Measurements from ENCODE around the gene MT2A. TPM values are rescaled to one million over a fixed set of nuclear protein-coding genes. Genes with fewer than 3 reads are reported as not detected.
"Not testable (repeated sequence)": the region's sequence is repeated elsewhere in the genome, so short reads cannot be mapped to it uniquely, and the experiment has no call there.

MT2A gene
- total and polyA plus RNA-seq, 10 donors = 25.3 to 176 (median 60.5) TPM

DNA sequence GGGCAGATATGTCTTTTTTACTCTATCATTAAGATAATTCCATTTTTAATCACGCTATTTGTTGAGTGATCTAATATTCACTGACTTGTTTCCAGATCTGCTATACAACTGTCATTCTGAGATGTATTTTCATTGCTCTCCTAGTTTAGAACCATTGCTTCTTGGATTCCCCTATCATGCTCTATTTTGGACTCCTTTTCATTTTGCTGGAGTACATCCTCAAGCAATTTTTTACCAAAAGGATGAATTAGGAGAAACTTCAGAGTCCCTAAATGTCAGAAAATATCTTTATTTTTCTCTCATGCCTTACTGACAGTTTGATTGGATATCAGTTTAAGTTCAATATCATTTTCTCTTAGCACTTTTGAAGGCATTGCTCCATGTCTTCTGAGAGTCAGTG lies 33.8 kb upstream of the MT2A start:
- intact Hi-C loops (cut with DNase I; ENCODE audit: low total_unique reads) = loop anchor here (5.0 kb wide), 1 partner anchor 128 kb away; no protein-coding TSS in a partner anchor
- H3K27me3 ChIP-seq (replicated peaks in 1 of 7) = no peaks in the 10 kb centered on the region
- TF ChIP-seq, protein P1, sequence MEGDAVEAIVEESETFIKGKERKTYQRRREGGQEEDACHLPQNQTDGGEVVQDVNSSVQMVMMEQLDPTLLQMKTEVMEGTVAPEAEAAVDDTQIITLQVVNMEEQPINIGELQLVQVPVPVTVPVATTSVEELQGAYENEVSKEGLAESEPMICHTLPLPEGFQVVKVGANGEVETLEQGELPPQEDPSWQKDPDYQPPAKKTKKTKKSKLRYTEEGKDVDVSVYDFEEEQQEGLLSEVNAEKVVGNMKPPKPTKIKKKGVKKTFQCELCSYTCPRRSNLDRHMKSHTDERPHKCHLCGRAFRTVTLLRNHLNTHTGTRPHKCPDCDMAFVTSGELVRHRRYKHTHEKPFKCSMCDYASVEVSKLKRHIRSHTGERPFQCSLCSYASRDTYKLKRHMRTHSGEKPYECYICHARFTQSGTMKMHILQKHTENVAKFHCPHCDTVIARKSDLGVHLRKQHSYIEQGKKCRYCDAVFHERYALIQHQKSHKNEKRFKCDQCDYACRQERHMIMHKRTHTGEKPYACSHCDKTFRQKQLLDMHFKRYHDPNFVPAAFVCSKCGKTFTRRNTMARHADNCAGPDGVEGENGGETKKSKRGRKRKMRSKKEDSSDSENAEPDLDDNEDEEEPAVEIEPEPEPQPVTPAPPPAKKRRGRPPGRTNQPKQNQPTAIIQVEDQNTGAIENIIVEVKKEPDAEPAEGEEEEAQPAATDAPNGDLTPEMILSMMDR (IDR thresholded peaks at IDR 0.05 in 8 of 11, conservative IDR thresholded peaks at IDR 0.05 in 3 of 11) = no peak
- TF ChIP-seq POLR2AphosphoS5 (IDR thresholded peaks at IDR 0.05) (no peak), POLR2A (IDR thresholded peaks at IDR 0.05) (no peak)
- H3K27ac ChIP-seq = no peak overlapping the region
- DNase-seq = no peak
- H3K4me1 ChIP-seq = peaks cover 0 to 7% (median 0%) of the 10 kb centered on the region in 6 donors
- H3K36me3 ChIP-seq = no peaks in the 10 kb centered on the region
- H3K4me3 ChIP-seq = no peak overlapping the region
- WGBS, 5 donors = 56 to 92% (median 78%) methylated on average over 1 of the region's 1 CpG
- peaks cover 0 to 13% (median 7%) of the 10 kb centered on the region in 8 donors for H3K9me3 ChIP-seq

DNA sequence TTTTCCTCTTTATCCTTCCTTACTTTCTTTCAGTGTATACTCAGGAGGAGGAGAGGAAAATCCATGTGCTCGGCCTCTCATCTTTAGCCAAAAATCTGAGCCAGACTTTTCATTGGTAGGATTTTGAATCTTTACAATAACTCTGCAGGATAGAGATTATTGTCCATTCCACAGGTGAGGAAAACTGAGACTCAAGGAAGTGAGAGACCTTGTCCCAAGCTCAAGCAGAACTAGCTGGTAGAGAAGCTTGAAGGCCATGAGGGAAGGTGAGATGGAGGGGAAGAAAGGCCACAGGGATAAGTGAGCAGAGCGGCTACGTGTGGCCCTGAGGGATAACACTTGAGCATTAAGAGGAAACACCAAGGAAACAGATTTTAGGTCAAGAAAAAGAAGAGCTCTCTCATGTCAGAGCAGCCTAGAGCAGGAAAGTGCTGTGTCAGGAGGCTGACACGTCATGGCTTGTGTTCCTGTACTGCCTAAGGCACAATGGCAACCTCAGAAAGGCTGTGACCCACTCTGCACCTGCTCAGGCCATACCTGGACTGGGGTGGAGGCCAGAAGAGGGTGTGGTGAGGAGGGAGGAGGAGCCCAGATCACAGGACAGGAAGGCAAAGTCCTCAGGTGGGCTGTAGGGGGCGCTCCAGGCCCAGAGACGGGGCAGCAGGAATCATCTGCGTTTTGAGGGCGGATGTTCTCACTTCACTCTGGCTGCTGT lies 31.6 kb upstream of the MT2A start:
- Histone ChIP-seq H3K36me3 (no peaks in the 10 kb centered on the region), H3K4me3 (no peak overlapping the region), H3K4me1 (peaks cover 0 to 7% (median 0%) of the 10 kb centered on the region in 6 donors), H3K27ac (no peak overlapping the region), H3K9me3 (peaks cover 0 to 13% (median 7%) of the 10 kb centered on the region in 8 donors), H3K27me3 (replicated peaks in 1 of 7) (no peaks in the 10 kb centered on the region)
- WGBS, 5 donors = 24 to 40% (median 30%) methylated on average over 6 to 8 of the region's 8 CpGs
- intact Hi-C loops (cut with DNase I; ENCODE audit: low total_unique reads) = loop anchor here (5.0 kb wide), 1 partner anchor 126 kb away; no protein-coding TSS in a partner anchor
- DNase-seq = peak; percentile 92
- TF ChIP-seq, protein P1 (IDR thresholded peaks at IDR 0.05 in 8 of 11, conservative IDR thresholded peaks at IDR 0.05 in 3 of 11) = peak; percentile 72 to 91 (median 88)
- no peak for TF ChIP-seq POLR2A (IDR thresholded peaks at IDR 0.05)
- peak in 2 of 3 donors; percentile 18 to 37 for TF ChIP-seq POLR2AphosphoS5 (IDR thresholded peaks at IDR 0.05)

DNA sequence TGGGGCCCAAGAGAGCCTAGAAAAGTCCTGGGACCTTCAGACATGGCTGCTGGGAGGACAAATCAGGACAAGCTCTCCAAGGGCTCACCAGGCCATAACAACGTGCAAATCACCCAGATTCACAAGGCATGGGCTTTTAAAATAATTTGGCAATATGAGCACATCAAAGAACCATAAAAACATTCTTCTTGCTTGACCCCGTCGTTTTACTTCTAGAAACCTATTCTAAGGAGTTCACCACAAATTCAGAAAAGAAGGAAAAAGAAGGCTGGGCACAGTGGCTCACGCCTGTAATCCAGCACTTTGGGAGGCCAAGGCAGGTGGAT lies 31.1 kb upstream of the MT2A start:
- Histone ChIP-seq H3K36me3 (no peaks in the 10 kb centered on the region), H3K4me1 (peaks cover 0 to 7% (median 0%) of the 10 kb centered on the region in 6 donors), H3K4me3 (no peak overlapping the region), H3K9me3 (peaks cover 0 to 13% (median 7%) of the 10 kb centered on the region in 8 donors), H3K27me3 (replicated peaks in 1 of 7) (no peaks in the 10 kb centered on the region), H3K27ac (no peak overlapping the region)
- TF ChIP-seq POLR2AphosphoS5 (IDR thresholded peaks at IDR 0.05) = no peak
- TF ChIP-seq, protein P1 (IDR thresholded peaks at IDR 0.05 in 8 of 11, conservative IDR thresholded peaks at IDR 0.05 in 3 of 11) = peak in 1 of 11 experiments; percentile 1
- TF ChIP-seq POLR2A (IDR thresholded peaks at IDR 0.05) = no peak
- intact Hi-C loops (cut with DNase I; ENCODE audit: low total_unique reads) = loop anchor here (5.0 kb wide), 1 partner anchor 125 kb away; no protein-coding TSS in a partner anchor
- no peak for DNase-seq
- WGBS, 5 donors = 71 to 84% (median 77%) methylated on average over 4 of the region's 4 CpGs

DNA sequence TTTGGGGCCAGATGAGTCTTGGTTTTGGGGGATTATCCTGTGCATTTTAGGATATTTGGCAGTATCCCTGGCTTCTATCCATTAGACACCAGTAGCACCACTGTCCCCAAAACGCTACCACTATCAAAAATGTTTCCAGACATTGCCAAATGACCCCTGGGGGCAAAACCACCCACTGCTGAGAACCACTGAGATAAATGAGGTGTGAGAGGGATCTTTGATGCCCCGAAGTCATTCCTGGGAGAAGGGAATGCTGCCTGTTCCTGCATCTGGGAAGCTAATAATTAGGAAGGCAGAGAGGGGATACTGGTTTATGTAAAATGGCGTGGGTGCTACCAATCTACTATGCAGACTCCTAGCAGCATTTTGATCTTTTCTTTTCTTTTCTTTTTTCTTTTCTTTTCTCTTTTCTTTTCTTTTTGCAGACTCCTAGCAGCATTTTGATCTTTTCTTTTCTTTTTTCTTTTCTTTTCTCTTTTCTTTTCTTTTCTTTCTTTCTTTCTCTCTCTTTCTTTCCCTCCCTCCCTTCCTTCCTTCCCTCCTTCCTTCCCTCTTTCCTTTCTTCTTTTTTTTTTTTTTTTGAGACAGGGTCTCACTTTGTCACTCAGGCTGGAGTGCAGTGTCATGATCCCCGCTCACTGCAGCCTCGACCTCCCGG lies 27.9 kb upstream of the MT2A start:
- H3K4me1 ChIP-seq = peaks cover 0 to 7% (median 0%) of the 10 kb centered on the region in 6 donors
- TF ChIP-seq, protein P1 (IDR thresholded peaks at IDR 0.05 in 8 of 11, conservative IDR thresholded peaks at IDR 0.05 in 3 of 11) = no peak
- H3K27ac ChIP-seq = no peak overlapping the region
- intact Hi-C loops (cut with DNase I; ENCODE audit: low total_unique reads) = no loop called here
- peaks cover 0 to 3% (median 0%) of the 10 kb centered on the region in 7 donors for H3K27me3 ChIP-seq (replicated peaks in 1 of 7)
- no peak overlapping the region for H3K4me3 ChIP-seq
- H3K36me3 ChIP-seq = no peaks in the 10 kb centered on the region
- no peak for DNase-seq
- H3K9me3 ChIP-seq = no peaks in the 10 kb centered on the region
- WGBS, 5 donors = 80 to 86% (median 84%) methylated on average over 6 of the region's 6 CpGs

DNA sequence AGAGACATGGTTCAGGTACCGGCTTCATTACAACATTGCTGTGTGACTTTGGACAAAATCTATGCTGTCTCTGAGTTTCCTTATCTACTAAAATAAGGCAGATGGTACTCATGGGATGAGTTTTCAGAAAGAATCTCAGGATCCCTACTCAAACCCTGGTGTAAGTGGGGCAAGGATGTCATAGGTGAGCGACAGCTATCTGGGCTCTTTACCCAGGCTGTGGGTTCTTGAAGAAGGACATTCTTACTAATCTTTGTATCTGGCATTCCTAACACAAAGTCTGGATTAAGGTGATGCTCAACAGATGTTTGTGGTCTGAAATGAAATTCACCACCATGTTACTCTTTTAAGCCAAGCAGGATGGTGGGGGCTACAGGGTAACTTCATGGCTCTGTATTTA lies 25.5 kb upstream of the MT2A start:
- WGBS, 5 donors = 80 to 100% (median 100%) methylated on average over 2 of the region's 2 CpGs
- intact Hi-C loops (cut with DNase I; ENCODE audit: low total_unique reads); H3K4me3 ChIP-seq; DNase-seq; H3K4me1 ChIP-seq; H3K27ac ChIP-seq; H3K9me3 ChIP-seq; H3K36me3 ChIP-seq: not testable (repeated sequence)
- H3K27me3 ChIP-seq (replicated peaks in 1 of 7) = peaks cover 0 to 19% (median 0%) of the 10 kb centered on the region in 7 donors
